ENCODE measurements around the gene HES5. TPM values are rescaled to one million over a fixed set of nuclear protein-coding genes. Genes with fewer than 3 reads are reported as not detected.

HES5 gene
- total and polyA plus RNA-seq, 8 donors, result 0.07 to 0.25 (median 0.15) TPM; not detected in 4

GRCh38 chr1:2541619-2542245 lies 11.7 kb upstream of the HES5 start:
- TF ChIP-seq CTCF (IDR thresholded peaks at IDR 0.05), result no peak
- FAIRE-seq (no peak), DNase-seq (peak in 1 of 6 donors; percentile 62), ATAC-seq (no peak)
- Histone ChIP-seq H3K4me1 (peaks cover 0 to 9% (median 3%) of the 10 kb centered on the region in 3 donors), H3K27ac (no peak overlapping the region), H3K27me3 (no peaks in the 10 kb centered on the region), H3K36me3 (no peaks in the 10 kb centered on the region), H3K4me3 (no peak overlapping the region), H3K9me3 (no peaks in the 10 kb centered on the region)
- WGBS, 2 donors, result 69 to 73% methylated on average over 25 of the region's 25 CpGs
- intact Hi-C loops (cut with DNase I), result no loop called here

GRCh38 chr1:2540816-2541492 lies 10.9 kb upstream of the HES5 start:
- no peak for DNase-seq
- no peak for ATAC-seq
- no peaks in the 10 kb centered on the region for H3K9me3 ChIP-seq
- no peaks in the 10 kb centered on the region for H3K27me3 ChIP-seq
- no peak overlapping the region for H3K4me3 ChIP-seq
- no peak overlapping the region for H3K27ac ChIP-seq
- 20 to 28% methylated on average over 28 to 39 of the region's 39 CpGs for WGBS, 2 donors
- H3K4me1 ChIP-seq, result peaks cover 0 to 9% (median 3%) of the 10 kb centered on the region in 3 donors
- H3K36me3 ChIP-seq, result no peaks in the 10 kb centered on the region
- no peak for TF ChIP-seq CTCF (IDR thresholded peaks at IDR 0.05)
- intact Hi-C loops (cut with DNase I), result no loop called here
- no peak for FAIRE-seq

GRCh38 chr1:2539312-2539907 lies 9.3 kb upstream of the HES5 start:
- DNase-seq, result no peak
- Histone ChIP-seq H3K4me3 (no peak overlapping the region), H3K36me3 (no peaks in the 10 kb centered on the region), H3K9me3 (no peaks in the 10 kb centered on the region), H3K4me1 (no peaks in the 10 kb centered on the region), H3K27me3 (no peaks in the 10 kb centered on the region), H3K27ac (no peak overlapping the region)
- no peak for FAIRE-seq
- peak in 1 of 4 donors; percentile 25 for ATAC-seq
- intact Hi-C loops (cut with DNase I), result no loop called here
- TF ChIP-seq CTCF (IDR thresholded peaks at IDR 0.05), result peak in 1 of 4 donors; percentile 9
- 69 to 91% methylated on average over 12 of the region's 12 CpGs for WGBS, 2 donors

GRCh38 chr1:2538872-2539271 lies 8.8 kb upstream of the HES5 start:
- DNase-seq (no peak), ATAC-seq (no peak), FAIRE-seq (no peak)
- no peaks in the 10 kb centered on the region for H3K27me3 ChIP-seq
- intact Hi-C loops (cut with DNase I), result no loop called here
- WGBS, 2 donors, result 90 to 92% methylated on average over 8 of the region's 8 CpGs
- no peaks in the 10 kb centered on the region for H3K36me3 ChIP-seq
- no peaks in the 10 kb centered on the region for H3K9me3 ChIP-seq
- no peak overlapping the region for H3K27ac ChIP-seq
- H3K4me1 ChIP-seq, result no peaks in the 10 kb centered on the region
- no peak overlapping the region for H3K4me3 ChIP-seq
- TF ChIP-seq CTCF (IDR thresholded peaks at IDR 0.05), result no peak

GRCh38 chr1:2538376-2538775 lies 8.3 kb upstream of the HES5 start:
- intact Hi-C loops (cut with DNase I), result no loop called here
- no peaks in the 10 kb centered on the region for H3K36me3 ChIP-seq
- no peak overlapping the region for H3K4me3 ChIP-seq
- ATAC-seq (no peak), DNase-seq (no peak), FAIRE-seq (no peak)
- H3K27me3 ChIP-seq, result no peaks in the 10 kb centered on the region
- 79 to 89% methylated on average over 4 of the region's 4 CpGs for WGBS, 2 donors
- H3K4me1 ChIP-seq, result no peaks in the 10 kb centered on the region
- H3K27ac ChIP-seq, result no peak overlapping the region
- no peaks in the 10 kb centered on the region for H3K9me3 ChIP-seq
- no peak for TF ChIP-seq CTCF (IDR thresholded peaks at IDR 0.05)
